H1 (cell line): ENCODE data around the gene SEMA3A. TPM values are rescaled to one million over a fixed set of nuclear protein-coding genes. Genes with fewer than 3 reads are reported as not detected.

Experiments
- CTCF ChIA-PET: fragments of 300-600 bp; sonication (Branson Sonifier 250); formaldehyde crosslinking; loops from one replicate; lab custom pipeline; 2021; ENCODE audit not compliant: partially characterized antibody; lab: Charles Lee
- POLR2A ChIA-PET: fragments of 300-600 bp; sonication (Branson Sonifier 250); formaldehyde crosslinking; loops from one replicate; lab custom pipeline; 2021; ENCODE audit warnings: inconsistent platforms; ENCODE audit not compliant: partially characterized antibody; lab: Charles Lee
- DNase-seq, 2 experiments: peaks; one replicate each; pipeline versions ENCODE4 v3.0.0 to v3.0.0-alpha.2; 2010 to 2022; ENCODE audit warnings: low spot score in 2 of 2, low read depth in 1 of 2, mixed read lengths in 1 of 2
- FAIRE-seq: peaks from 2 replicates; lab custom pipeline; 2011; peaks lifted over from hg19 to GRCh38; lab: Jason Lieb, UNC
- H2AFZ ChIP-seq: 2 replicates; pipeline ENCODE4 v1.8.1; 2012; ENCODE audit warnings: low read length, inconsistent platforms
- H2AK5ac ChIP-seq: 2 replicates; pipeline ENCODE4 v1.6.1; 2013; ENCODE audit warnings: low read depth, low read length
- H2BK120ac ChIP-seq: replicated peaks from 2 replicates; pipeline ENCODE3; 2013; ENCODE audit warnings: low read depth, low read length, inconsistent platforms
- H2BK12ac ChIP-seq: 2 replicates; pipeline ENCODE4 v1.6.1; 2013; ENCODE audit warnings: low read depth, low read length
- H2BK15ac ChIP-seq: 2 replicates; pipeline ENCODE4 v1.6.1; 2013; ENCODE audit warnings: low read length
- H2BK20ac ChIP-seq: 2 replicates; pipeline ENCODE4 v1.6.1; 2013; ENCODE audit warnings: low read length
- H2BK5ac ChIP-seq: 2 replicates; pipeline ENCODE4 v1.6.1; 2013; ENCODE audit warnings: low read depth, low read length
- H3K14ac ChIP-seq: 2 replicates; pipeline ENCODE4 v1.6.1; 2013; ENCODE audit warnings: inconsistent platforms; ENCODE audit not compliant: insufficient read length
- H3K18ac ChIP-seq: 2 replicates; pipeline ENCODE4 v1.6.1; 2013; ENCODE audit warnings: low read length; ENCODE audit errors: extremely low read depth
- H3K23ac ChIP-seq: 2 replicates; pipeline ENCODE4 v1.6.1; 2013; ENCODE audit warnings: inconsistent platforms; ENCODE audit not compliant: insufficient read length
- H3K23me2 ChIP-seq: 2 replicates; pipeline ENCODE4 v1.6.1; 2013; ENCODE audit warnings: low read depth, low read length
- H3K27ac ChIP-seq: 2 replicates; pipeline ENCODE4 v1.6.1; 2011; ENCODE audit warnings: low read depth, low read length, inconsistent platforms
- H3K27me3 ChIP-seq, 4 experiments: replicated peaks in 1 of 4; 1 replicate in 1 of 4; 2 replicates in 3 of 4; pipeline versions ENCODE4 v1.6.1 to v1.8.1; 2011 to 2013; ENCODE audit warnings: low read length in 3 of 4, mild to moderate bottlenecking in 3 of 4, inconsistent platforms in 2 of 4, mixed read lengths in 2 of 4, moderate library complexity in 1 of 4; ENCODE audit not compliant: control insufficient read depth in 3 of 4, insufficient read depth in 3 of 4; ENCODE audit errors: extremely low read depth in 1 of 4
- H3K36me3 ChIP-seq, 4 experiments: 2 replicates each; pipeline versions ENCODE4 v1.6.1 to v1.8.1; 2011 to 2013; ENCODE audit warnings: mild to moderate bottlenecking in 4 of 4, low read length in 3 of 4, moderate library complexity in 2 of 4, control low read depth in 1 of 4, inconsistent platforms in 1 of 4; ENCODE audit not compliant: insufficient read depth in 4 of 4, control insufficient read depth in 2 of 4
- H3K4ac ChIP-seq: replicated peaks from 2 replicates; pipeline ENCODE3; 2013; ENCODE audit warnings: low read length, low read depth, mixed read lengths, inconsistent platforms; ENCODE audit not compliant: insufficient read length
- H3K4me1 ChIP-seq, 4 experiments: replicated peaks in 1 of 4; 1 replicate in 1 of 4; 2 replicates in 3 of 4; pipeline versions ENCODE4 v1.6.1 to v1.8.1; 2011 to 2013; ENCODE audit warnings: low read length in 3 of 4, inconsistent platforms in 2 of 4, mixed read lengths in 1 of 4; ENCODE audit not compliant: insufficient read depth in 4 of 4, control insufficient read depth in 3 of 4
- H3K4me2 ChIP-seq, 2 experiments: 2 replicates each; pipeline versions ENCODE4 v1.6.1 to v1.8.1; 2011 to 2013; ENCODE audit warnings: low read depth in 2 of 2, low read length in 2 of 2, control low read depth in 1 of 2, inconsistent platforms in 1 of 2, mild to moderate bottlenecking in 1 of 2; ENCODE audit not compliant: insufficient read depth in 1 of 2
- H3K4me3 ChIP-seq, 4 experiments: fragments of 200-600, 300-600 bp in 1 of 4; sonication (generic), shearing (Covaris generic), sonication (Bioruptor Twin) in 1 of 4; 2 replicates each; pipeline versions ENCODE4 v1.5.1 to v1.8.1; 2011 to 2016; ENCODE audit warnings: low read length in 4 of 4, low read depth in 3 of 4, control low read depth in 2 of 4, inconsistent platforms in 2 of 4, mild to moderate bottlenecking in 2 of 4, mixed read lengths in 1 of 4, moderate library complexity in 1 of 4; ENCODE audit not compliant: insufficient read depth in 2 of 4; ENCODE audit errors: extremely low read depth in 1 of 4
- H3K56ac ChIP-seq: replicated peaks from 2 replicates; pipeline ENCODE3; 2013; ENCODE audit warnings: low read depth, mild to moderate bottlenecking, mixed read lengths, low read length, inconsistent platforms; ENCODE audit not compliant: insufficient read length
- H3K79me1 ChIP-seq: 2 replicates; pipeline ENCODE4 v1.6.1; 2013; ENCODE audit warnings: low read depth, low read length, control low read depth
- H3K79me2 ChIP-seq, 2 experiments: 2 replicates each; pipeline versions ENCODE4 v1.6.1 to v1.8.1; 2012 to 2013; ENCODE audit warnings: low read length in 2 of 2, mild to moderate bottlenecking in 2 of 2, inconsistent platforms in 1 of 2; ENCODE audit not compliant: insufficient read depth in 2 of 2, control insufficient read depth in 1 of 2
- H3K9ac ChIP-seq, 4 experiments: replicated peaks in 1 of 4; 1 replicate in 1 of 4; 2 replicates in 3 of 4; pipeline versions ENCODE4 v1.6.1 to v1.8.1; 2011 to 2013; ENCODE audit warnings: low read depth in 3 of 4, low read length in 3 of 4, control low read depth in 2 of 4, mild to moderate bottlenecking in 2 of 4, moderate library complexity in 2 of 4, inconsistent platforms in 1 of 4; ENCODE audit errors: extremely low read depth in 1 of 4
- H3K9me3 ChIP-seq, 2 experiments: 2 replicates each; pipeline versions ENCODE4 v1.6.1 to v1.8.1; 2012 to 2013; ENCODE audit warnings: mild to moderate bottlenecking in 2 of 2, moderate library complexity in 2 of 2, control low read depth in 1 of 2, inconsistent platforms in 1 of 2, low read depth in 1 of 2, low read length in 1 of 2, mixed read lengths in 1 of 2; ENCODE audit not compliant: insufficient read depth in 2 of 2
- H4K20me1 ChIP-seq, 2 experiments: replicated peaks in 1 of 2; 2 replicates each; pipeline versions ENCODE3 to v1.8.1; 2011 to 2013; ENCODE audit warnings: inconsistent platforms in 2 of 2, low read length in 2 of 2, mild to moderate bottlenecking in 1 of 2; ENCODE audit not compliant: insufficient read depth in 2 of 2, control insufficient read depth in 1 of 2
- H4K5ac ChIP-seq: 2 replicates; pipeline ENCODE4 v1.6.1; 2013; ENCODE audit warnings: low read length, low read depth, mixed read lengths, inconsistent platforms; ENCODE audit not compliant: insufficient read length
- H4K8ac ChIP-seq: 2 replicates; pipeline ENCODE4 v1.8.0; 2013; ENCODE audit warnings: mild to moderate bottlenecking, moderate library complexity, low read length, inconsistent platforms; ENCODE audit not compliant: insufficient read depth; ENCODE audit errors: extremely low read depth
- H4K91ac ChIP-seq: replicated peaks from 2 replicates; pipeline ENCODE3; 2013; ENCODE audit warnings: low read length, mixed read lengths, inconsistent platforms; ENCODE audit not compliant: insufficient read length
- CBX8 ChIP-seq: fragments of 300-800, 300-1000 bp; sonication (generic); IDR thresholded peaks from 2 replicates; pipeline ENCODE4 v1.7.1; 2016; ENCODE audit warnings: low read depth, low read length, borderline replicate concordance
- CTCF ChIP-seq, 3 experiments: IDR thresholded peaks; 1 replicate in 2 of 3; 2 replicates in 1 of 3; pipeline versions ENCODE4 v1.5.1 to v1.6.1; 2011; ENCODE audit warnings: low read length in 3 of 3, mild to moderate bottlenecking in 3 of 3, inconsistent platforms in 2 of 3, low read depth in 1 of 3, moderate library complexity in 1 of 3; ENCODE audit not compliant: insufficient read depth in 1 of 3; ENCODE audit errors: control extremely low read depth in 1 of 3
- NANOG ChIP-seq: IDR thresholded peaks from 2 replicates; pipeline ENCODE4 v1.6.1; 2011; ENCODE audit warnings: low read length, low read depth, mild to moderate bottlenecking, inconsistent platforms; ENCODE audit not compliant: insufficient read depth, poor library complexity, severe bottlenecking
- RXRA ChIP-seq: IDR thresholded peaks from 2 replicates; pipeline ENCODE4 v1.6.1; 2011; ENCODE audit warnings: low read depth, mild to moderate bottlenecking, low read length, moderate library complexity; ENCODE audit not compliant: insufficient read depth
- SIX5 ChIP-seq: IDR thresholded peaks from 2 replicates; pipeline ENCODE4 v1.6.1; 2011; ENCODE audit warnings: mild to moderate bottlenecking, low read depth, low read length
- USF2 ChIP-seq: IDR thresholded peaks from 2 replicates; pipeline ENCODE4 v1.6.1; 2011; ENCODE audit warnings: low read length, improper control_type of control experiment
- WGBS, 2 experiments: shearing (Covaris generic) in 1 of 2; methylation state at CpG; one replicate each; pipeline versions ENCODE4 v1.1.6 to v1.1.7; 2013 to 2015; ENCODE audit warnings: low lambda C conversion rate in 2 of 2, mixed read lengths in 2 of 2, inconsistent platforms in 1 of 2, low coverage in 1 of 2, missing lambda C conversion rate in 1 of 2; ENCODE audit not compliant: insufficient replicate concordance in 2 of 2, insufficient coverage in 1 of 2, insufficient read length in 1 of 2; ENCODE audit errors: extremely low coverage in 1 of 2, missing lambda C conversion rate in 1 of 2; 5-methylcytosine and 5-hydroxymethylcytosine counted together
- polyA plus RNA-seq, 7 experiments: library from polyadenylated mRNA; depleted of rRNA in 3 of 7; stranded (reverse) in 5 of 7; unstranded in 2 of 7; fragments of >200 nt in 5 of 7; fragments of 200-250 nt in 2 of 7; gene quantifications; 1 replicate in 5 of 7; 2 replicates in 1 of 7; 4 replicates in 1 of 7; pipeline versions ENCODE4 v1.2.1 to v1.2.3, GENCODE V29; 2011 to 2013; ENCODE audit warnings: missing spikeins in 2 of 7, mixed read lengths in 2 of 7
- total RNA-seq: library from RNA; stranded (reverse); fragmentation: NEBNext Ultra II Directional; extraction: Animal tissue kit (Norgen Biotek cat#: 25700); gene quantifications from 2 replicates; pipeline ENCODE4 v1.2.1, GENCODE V29; 2021

The SEMA3A gene
- total and polyA plus RNA-seq, 2 of the 8 experiments (the other 6 are each of a cell fraction or from before 2014, with no cell fraction given), result 8.1 to 45.9 TPM

- Histone ChIP-seq H3K4ac (no peak overlapping the region), H3K4me3 (peak overlapping the region; percentile 64 to 88 (median 72); a peak in 7 of 8 replicates), H3K27me3 (no peaks in the 10 kb centered on the region), H3K79me2 (peaks cover 0 to 39% of the 10 kb centered on the region in 2 experiments; a peak in 2 of 4 replicates), H4K8ac (no peak overlapping the region), H3K56ac (peak overlapping the region; percentile 59), H3K18ac (no peak overlapping the region), H3K27ac (no peak overlapping the region), H3K79me1 (no peaks in the 10 kb centered on the region), H3K23me2 (peaks cover 5% of the 10 kb centered on the region; the same call in 1 of the 2 replicates), H3K23ac (no peak overlapping the region), H4K5ac (no peak overlapping the region), H2BK12ac (0 out of 2 replicates have a peak overlapping the region, but pooled peaks have one; percentile 18), H2BK120ac (peak overlapping the region; percentile 98), H3K4me1 (peaks cover 0 to 11% (median 1%) of the 10 kb centered on the region in 4 experiments; a peak in 4 of 7 replicates), H3K4me2 (peak overlapping the region; percentile 73 to 97), H3K9ac (no peak overlapping the region), H3K9me3 (no peaks in the 10 kb centered on the region), H2BK5ac (no peak overlapping the region), H2AK5ac (no peak overlapping the region), H4K20me1 (no peaks in the 10 kb centered on the region), H2BK15ac (no peak overlapping the region), H4K91ac (no peak overlapping the region), H3K36me3 (no peaks in the 10 kb centered on the region), H2BK20ac (peak overlapping the region; percentile 15; the same call in 1 of the 2 replicates), H3K14ac (no peak overlapping the region), H2AFZ (peak overlapping the region; percentile 59; the same call in 1 of the 2 replicates)
- ChIA-PET CTCF (interaction anchor here (0.6 to 1.6 kb wide), 6 partner anchors 33 to 1137 kb away, joined by 3 to 4 read pairs (median 3); no protein-coding TSS in a partner anchor), POLR2A (interaction anchor here (0.7 to 1.4 kb wide), 5 partner anchors 11 to 489 kb away, joined by 3 to 6 read pairs (median 3); no protein-coding TSS in a partner anchor)
- whole genome bisulfite sequencing, 2 experiments, result 18% methylated on average over 6 of the region's 6 CpGs; no CpG with 5 or more reads in 1 of the 2 experiments
- FAIRE-seq (no peak), DNase-seq (no peak)
- no peak for TF ChIP-seq CBX8
- no peak for TF ChIP-seq USF2
- no peak for TF ChIP-seq RXRA
- TF ChIP-seq SIX5, result no peak
- TF ChIP-seq CTCF (IDR thresholded peaks at IDR 0.05; ENCODE audit: control extremely low read depth in 1 of 3, insufficient read depth in 1 of 3, low read depth in 1 of 3, low read length in 3 of 3), result no peak
- TF ChIP-seq NANOG, result no peak
Observed at GRCh38 chr7:84195295-84196060, 889 bp upstream of the SEMA3A start.
